Suppressor macrophage treated with lipopolysaccharide for 1 hour (primary cell): ENCODE measurements around the gene CEP126.

Experiments
- DNase-seq, 3 donors: peaks; one replicate each; pipeline ENCODE4 v3.0.0-alpha.2; 2020 to 2022

Gene CEP126

GRCh38 chr11:102010776-102011494, 96.1 kb downstream of the CEP126 start:
- DNase-seq: peak in 2 of 3 donors; percentile 1 to 5

- no peak for DNase-seq
Observed at GRCh38 chr11:102012946-102013345, 98.1 kb downstream of the CEP126 start.

GRCh38 chr11:102014756-102015155, 99.9 kb downstream of the CEP126 start:
- no peak for DNase-seq

GRCh38 chr11:102017026-102017425, 102.2 kb downstream of the CEP126 start:
- DNase-seq: no peak

GRCh38 chr11:102026217-102026616, 111.4 kb downstream of the CEP126 start:
- DNase-seq: no peak

- DNase-seq: no peak
Observed at GRCh38 chr11:102026959-102027358, 112.1 kb downstream of the CEP126 start.

GRCh38 chr11:102036757-102037156, 121.9 kb downstream of the CEP126 start:
- no peak for DNase-seq

- no peak for DNase-seq
Observed at GRCh38 chr11:102046841-102047240, 132.0 kb downstream of the CEP126 start.

GRCh38 chr11:102047305-102047924, 132.6 kb downstream of the CEP126 start, which contains the start of gene CFAP300:
CFAP300 (plus strand) TSS chr11:102047437; CDS start chr11:102047471, 34 bp downstream.
- DNase-seq: peak in 1 of 3 donors; percentile 1
